Thyroid gland (tissue), 4 donors: ENCODE results near the gene DPP7. TPM values are rescaled to one million over a fixed set of nuclear protein-coding genes. Genes with fewer than 3 reads are reported as not detected.

Experiments
- DNase-seq, 2 donors: peaks; one replicate each; pipeline ENCODE4 v3.0.0-alpha.2; 2019
- H3K27ac ChIP-seq, 3 donors: fragments of 200-600 bp; sonication (generic); 1 replicate in 2 of 3; 2 replicates in 1 of 3; pipeline ENCODE4 v1.5.1; 2016 to 2019; ENCODE audit warnings: mild to moderate bottlenecking in 1 of 3, moderate library complexity in 1 of 3
- H3K27me3 ChIP-seq: fragments of 200-600 bp; sonication (generic); one replicate; pipeline ENCODE4 v1.5.1; 2019
- H3K36me3 ChIP-seq, 2 donors: fragments of 200-600 bp; sonication (generic); one replicate each; pipeline ENCODE4 v1.5.1; 2016 to 2019
- H3K4me1 ChIP-seq, 2 donors: fragments of 200-600 bp; sonication (generic); one replicate each; pipeline ENCODE4 v1.5.1; 2017 to 2019
- H3K4me3 ChIP-seq, 3 donors: fragments of 200-600 bp; sonication (generic); replicated peaks in 1 of 3; 1 replicate in 2 of 3; 2 replicates in 1 of 3; pipeline ENCODE4 v1.5.1; 2016; ENCODE audit warnings: mild to moderate bottlenecking in 1 of 3
- H3K9me3 ChIP-seq: fragments of 200-600 bp; sonication (generic); one replicate; pipeline ENCODE4 v1.5.1; 2017
- CTCF ChIP-seq, 6 experiments: fragments of 200-600 bp in 3 of 6; fragments of 450-650 bp in 3 of 6; sonication (generic) in 3 of 6; IDR thresholded peaks; one replicate each; pipeline ENCODE4 v1.5.1; 2016 to 2019; ENCODE audit warnings: antibody characterized with exemption in 6 of 6, mild to moderate bottlenecking in 2 of 6, inconsistent platforms in 1 of 6, moderate library complexity in 1 of 6
- POLR2A ChIP-seq, 2 donors: fragments of 450-650 bp; IDR thresholded peaks; one replicate each; pipeline ENCODE4 v1.6.1; 2017; ENCODE audit warnings: antibody characterized with exemption in 2 of 2, mild to moderate bottlenecking in 2 of 2, moderate library complexity in 1 of 2
- WGBS, 2 donors: methylation state at CpG; one replicate each; pipeline ENCODE4 v1.1.5; 2017; 5-methylcytosine and 5-hydroxymethylcytosine counted together
- intact Hi-C: fragments of 100-400 bp; cut with DNase I; formaldehyde crosslinking; loops from one replicate; pipeline ENCODE4 v1.15.1; 2023
- total RNA-seq, 4 donors: library from RNA; depleted of rRNA; stranded (reverse); fragments of >200 nt; gene quantifications; one replicate each; pipeline ENCODE4 v1.2.3, GENCODE V29; 2016

The DPP7 gene
- total RNA-seq, 4 donors from 2014 or later, result 120 to 209 (median 157) TPM

GRCh38 chr9:137079401-137079787, 35.1 kb downstream of the DPP7 start:
- DNase-seq, result no peak
- H3K36me3 ChIP-seq, result peaks cover 19 to 20% of the 10 kb centered on the region in 2 donors
- H3K27me3 ChIP-seq, result no peaks in the 10 kb centered on the region
- no peak overlapping the region for H3K4me3 ChIP-seq
- H3K4me1 ChIP-seq, result peaks cover 15 to 24% of the 10 kb centered on the region in 2 donors
- intact Hi-C loops, result no loop called here
- 83 to 97% methylated on average over 11 to 13 of the region's 13 CpGs for WGBS, 2 donors
- no peaks in the 10 kb centered on the region for H3K9me3 ChIP-seq
- H3K27ac ChIP-seq, result no peak overlapping the region
- no peak for TF ChIP-seq CTCF (IDR thresholded peaks at IDR 0.05)
- no peak for TF ChIP-seq POLR2A (IDR thresholded peaks at IDR 0.05)

- TF ChIP-seq CTCF (IDR thresholded peaks at IDR 0.05) (no peak), POLR2A (IDR thresholded peaks at IDR 0.05) (no peak)
- no peaks in the 10 kb centered on the region for H3K27me3 ChIP-seq
- 71 to 78% methylated on average over 13 to 42 of the region's 51 CpGs for WGBS, 2 donors
- no peak overlapping the region for H3K27ac ChIP-seq
- H3K4me1 ChIP-seq, result peaks cover 15 to 22% of the 10 kb centered on the region in 2 donors
- intact Hi-C loops, result no loop called here
- peaks cover 19 to 20% of the 10 kb centered on the region in 2 donors for H3K36me3 ChIP-seq
- peak overlapping the region in 1 of 3 donors; percentile 68 for H3K4me3 ChIP-seq
- no peak for DNase-seq
- no peaks in the 10 kb centered on the region for H3K9me3 ChIP-seq
These were observed 35.7 kb downstream of the DPP7 start for GRCh38 chr9:137078701-137079400.

DNA sequence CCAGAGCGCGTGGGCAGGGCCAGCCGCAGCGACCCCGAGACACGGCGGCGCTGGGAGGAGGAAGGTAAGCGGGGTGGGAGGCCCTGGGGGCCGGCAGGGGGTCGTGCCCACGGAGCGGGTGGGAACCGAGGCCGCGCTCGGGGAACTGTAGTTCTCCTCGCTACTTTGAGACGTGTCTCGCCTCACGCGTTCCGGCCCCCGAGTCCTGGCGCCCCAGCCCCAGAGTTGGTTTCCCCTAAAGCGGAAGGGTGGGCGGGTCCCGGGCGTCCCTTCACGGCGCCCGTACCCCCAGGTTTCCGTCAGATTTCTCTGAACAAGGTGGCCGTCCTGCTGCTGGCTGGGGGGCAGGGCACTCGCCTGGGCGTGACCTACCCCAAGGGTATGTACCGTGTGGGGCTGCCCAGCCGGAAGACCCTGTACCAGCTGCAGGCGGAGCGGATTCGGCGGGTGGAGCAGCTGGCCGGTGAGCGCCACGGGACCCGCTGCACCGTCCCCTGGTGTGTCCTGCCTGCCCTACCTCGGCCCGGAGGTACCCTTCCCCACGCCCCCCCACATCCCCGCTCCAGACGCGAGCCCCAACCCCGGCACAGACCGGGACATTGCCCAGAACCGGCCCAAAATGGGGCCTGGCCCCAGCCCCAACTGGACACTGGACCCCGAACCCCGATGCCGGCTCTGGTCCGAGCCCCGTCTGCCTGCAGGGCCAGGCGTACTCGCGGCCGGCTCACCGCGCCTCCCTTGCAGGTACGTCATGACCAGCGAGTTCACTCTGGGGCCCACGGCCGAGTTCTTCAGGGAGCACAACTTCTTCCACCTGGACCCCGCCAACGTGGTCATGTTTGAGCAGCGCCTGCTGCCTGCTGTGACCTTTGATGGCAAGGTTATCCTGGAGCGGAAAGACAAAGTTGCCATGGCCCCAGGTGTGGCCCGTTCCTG, 36.5 kb downstream of the DPP7 start:
- WGBS, 2 donors, result 38 to 58% methylated on average over 8 to 37 of the region's 76 CpGs
- Histone ChIP-seq H3K36me3 (peaks cover 19 to 20% of the 10 kb centered on the region in 2 donors), H3K4me3 (peak overlapping the region; percentile 21 to 68 (median 66)), H3K27me3 (no peaks in the 10 kb centered on the region), H3K4me1 (peaks cover 15 to 20% of the 10 kb centered on the region in 2 donors), H3K27ac (no peak overlapping the region), H3K9me3 (no peaks in the 10 kb centered on the region)
- intact Hi-C loops, result no loop called here
- TF ChIP-seq CTCF (IDR thresholded peaks at IDR 0.05) (no peak), POLR2A (IDR thresholded peaks at IDR 0.05) (no peak)
- DNase-seq, result peak; percentile 49 to 55

DNA sequence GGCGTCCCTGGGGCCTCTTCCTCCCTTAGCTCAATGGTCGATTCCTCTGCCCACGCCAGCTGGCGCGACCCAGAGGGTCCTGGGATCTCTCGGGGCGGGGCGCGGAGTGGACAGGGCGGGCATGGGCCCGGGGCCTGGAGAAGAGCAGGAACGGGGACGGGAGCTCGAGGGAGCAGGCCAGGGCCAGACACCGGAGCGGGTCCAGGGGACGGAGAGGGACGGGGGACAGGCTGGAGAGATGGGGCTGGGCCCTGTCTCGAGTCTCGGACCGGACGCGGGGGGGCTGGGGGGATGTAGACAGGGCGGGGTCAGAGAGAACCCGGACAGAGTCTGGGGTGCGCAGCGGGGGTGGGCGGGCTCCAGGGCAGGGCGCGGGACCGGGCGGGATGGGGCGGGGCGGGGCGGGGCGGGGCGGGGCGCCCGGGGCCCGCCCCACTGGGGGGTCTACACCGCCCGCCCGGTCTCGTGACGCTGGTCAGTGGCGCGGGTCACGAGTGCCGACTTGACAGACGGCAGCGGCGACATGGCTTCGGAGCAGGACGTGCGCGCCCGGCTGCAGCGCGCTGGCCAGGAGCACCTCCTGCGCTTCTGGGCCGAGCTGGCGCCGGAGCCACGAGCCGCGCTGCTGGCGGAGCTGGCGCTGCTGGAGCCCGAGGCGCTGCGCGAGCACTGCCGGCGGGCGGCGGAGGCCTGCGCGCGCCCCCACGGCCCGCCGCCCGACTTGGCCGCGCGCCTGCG, 37.4 kb downstream of the DPP7 start, which contains the start of gene UAP1L1:
TSS of gene UAP1L1 (plus strand) at position 508 of the 738 bp plus-strand sequence. CDS start at position 524, 16 bp downstream.
- no peaks in the 10 kb centered on the region for H3K27me3 ChIP-seq
- TF ChIP-seq POLR2A (IDR thresholded peaks at IDR 0.05) (peak in 1 of 2 donors; percentile 84), CTCF (IDR thresholded peaks at IDR 0.05) (no peak)
- 3% methylated on average over 6 to 8 of the region's 87 CpGs for WGBS, 2 donors
- no peaks in the 10 kb centered on the region for H3K9me3 ChIP-seq
- intact Hi-C loops, result no loop called here
- peaks cover 16 to 19% of the 10 kb centered on the region in 2 donors for H3K36me3 ChIP-seq
- peak within 1 kb of the TSS; percentile 40 to 74 (median 61) for H3K27ac ChIP-seq
- H3K4me1 ChIP-seq, result peaks cover 15 to 20% of the 10 kb centered on the region in 2 donors
- H3K4me3 ChIP-seq, result peak within 1 kb of the TSS; percentile 21 to 68 (median 66)
- DNase-seq, result peak; percentile 86 to 89
